Dendritic cell treated with granulocyte-macrophage colony-stimulating factor and Interleukin-4, amounts not matched to agents 40 ng/mL and 50 ng/mL, for 4 days (primary cell): ENCODE measurements around the gene VCL.
"Not testable (repeated sequence)": the region's sequence is repeated elsewhere in the genome, so short reads cannot be mapped to it uniquely, and the experiment has no call there.

ENCODE experiments used
- H3K27ac Mint-ChIP-seq: one replicate; pipeline ENCODE4 v1.8.0; 2022; ENCODE audit warnings: mild to moderate bottlenecking, mixed read lengths
- H3K27me3 Mint-ChIP-seq: one replicate; pipeline ENCODE4 v1.8.0; 2022; ENCODE audit warnings: mild to moderate bottlenecking, mixed read lengths
- H3K36me3 Mint-ChIP-seq: one replicate; pipeline ENCODE4 v1.8.0; 2022; ENCODE audit warnings: low read depth, mixed read lengths
- H3K4me1 Mint-ChIP-seq: one replicate; pipeline ENCODE4 v1.8.0; 2022; ENCODE audit warnings: low read depth, mixed read lengths
- H3K4me3 Mint-ChIP-seq: one replicate; pipeline ENCODE4 v1.8.0; 2022; ENCODE audit warnings: mild to moderate bottlenecking, moderate library complexity, mixed read lengths
- H3K9me3 Mint-ChIP-seq: one replicate; pipeline ENCODE4 v1.8.0; 2022; ENCODE audit warnings: mixed read lengths
- intact Hi-C: fragments of 100-400 bp; cut with micrococcal nuclease; formaldehyde crosslinking; loops from one replicate; pipeline ENCODE4 v1.15.0; 2022

Gene VCL

DNA sequence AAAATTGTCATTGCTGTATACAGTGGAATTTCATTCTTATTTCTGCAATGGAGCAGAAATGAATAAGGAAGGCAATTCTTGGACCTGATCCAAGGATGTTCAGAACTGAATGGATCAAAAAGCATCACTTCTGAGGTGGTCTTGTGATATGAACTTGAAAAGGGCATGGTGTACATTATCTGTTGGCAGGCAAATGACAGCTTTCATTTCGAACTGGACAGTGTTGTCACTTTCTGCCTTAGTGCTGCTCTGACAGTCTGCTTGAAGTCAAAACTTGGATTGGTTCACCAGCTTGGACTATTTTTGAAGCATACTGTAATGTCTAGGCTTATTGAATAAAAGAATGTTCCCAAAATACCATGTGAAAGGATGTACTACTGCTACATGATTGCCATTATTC, 52.0 kb downstream of the VCL start:
- Mint-ChIP-seq H3K27me3 (no peaks in the 10 kb centered on the region), H3K36me3 (peaks cover 41% of the 10 kb centered on the region), H3K4me3 (no peak overlapping the region), H3K27ac (no peak overlapping the region), H3K4me1 (peaks cover 44% of the 10 kb centered on the region), H3K9me3 (no peaks in the 10 kb centered on the region)
- intact Hi-C loops = loop anchor here (10.0 kb wide), 1 partner anchor 45 kb away; no protein-coding TSS in a partner anchor

- peaks cover 34% of the 10 kb centered on the region for H3K36me3 Mint-ChIP-seq
- H3K27me3 Mint-ChIP-seq = no peaks in the 10 kb centered on the region
- intact Hi-C loops = loop anchor here (10.0 kb wide), 1 partner anchor 46 kb away; no protein-coding TSS in a partner anchor
- H3K27ac Mint-ChIP-seq = no peak overlapping the region
- H3K4me3 Mint-ChIP-seq = no peak overlapping the region
- no peaks in the 10 kb centered on the region for H3K9me3 Mint-ChIP-seq
- peaks cover 42% of the 10 kb centered on the region for H3K4me1 Mint-ChIP-seq
Observed at GRCh38 chr10:74050653-74051052, 52.7 kb downstream of the VCL start.

- intact Hi-C loops = loop anchor here (10.0 kb wide), 1 partner anchor 47 kb away; no protein-coding TSS in a partner anchor
- no peaks in the 10 kb centered on the region for H3K27me3 Mint-ChIP-seq
- peaks cover 22% of the 10 kb centered on the region for H3K36me3 Mint-ChIP-seq
- no peaks in the 10 kb centered on the region for H3K9me3 Mint-ChIP-seq
- H3K4me3 Mint-ChIP-seq = no peak overlapping the region
- H3K4me1 Mint-ChIP-seq = peaks cover 43% of the 10 kb centered on the region
- H3K27ac Mint-ChIP-seq = no peak overlapping the region
Observed at GRCh38 chr10:74051736-74052342, 53.9 kb downstream of the VCL start.

DNA sequence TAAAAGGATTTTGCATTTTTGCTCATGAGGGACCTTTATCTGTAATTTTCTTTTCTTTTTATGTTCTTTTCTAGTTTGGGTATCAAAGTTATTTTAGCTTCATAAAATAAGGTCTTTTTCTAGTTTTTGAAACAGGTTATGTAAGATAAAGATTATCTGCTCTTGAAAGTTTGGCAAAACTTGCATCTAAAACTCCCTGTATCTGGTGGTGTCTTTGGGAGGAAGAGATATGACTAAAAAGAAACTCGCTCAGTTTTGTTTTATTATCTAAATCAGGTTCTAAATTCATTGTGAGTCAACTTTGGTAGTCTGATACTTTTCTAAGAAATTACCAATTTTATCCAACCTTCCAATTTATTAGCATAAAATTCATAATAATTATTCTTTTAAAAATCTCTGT, 55.1 kb downstream of the VCL start:
- Mint-ChIP-seq H3K27me3 (no peaks in the 10 kb centered on the region), H3K36me3 (peaks cover 18% of the 10 kb centered on the region), H3K4me1 (peaks cover 46% of the 10 kb centered on the region), H3K9me3 (no peaks in the 10 kb centered on the region), H3K27ac (no peak overlapping the region), H3K4me3 (no peak overlapping the region)
- intact Hi-C loops = loop anchor here (10.0 kb wide), 1 partner anchor 48 kb away; no protein-coding TSS in a partner anchor

DNA sequence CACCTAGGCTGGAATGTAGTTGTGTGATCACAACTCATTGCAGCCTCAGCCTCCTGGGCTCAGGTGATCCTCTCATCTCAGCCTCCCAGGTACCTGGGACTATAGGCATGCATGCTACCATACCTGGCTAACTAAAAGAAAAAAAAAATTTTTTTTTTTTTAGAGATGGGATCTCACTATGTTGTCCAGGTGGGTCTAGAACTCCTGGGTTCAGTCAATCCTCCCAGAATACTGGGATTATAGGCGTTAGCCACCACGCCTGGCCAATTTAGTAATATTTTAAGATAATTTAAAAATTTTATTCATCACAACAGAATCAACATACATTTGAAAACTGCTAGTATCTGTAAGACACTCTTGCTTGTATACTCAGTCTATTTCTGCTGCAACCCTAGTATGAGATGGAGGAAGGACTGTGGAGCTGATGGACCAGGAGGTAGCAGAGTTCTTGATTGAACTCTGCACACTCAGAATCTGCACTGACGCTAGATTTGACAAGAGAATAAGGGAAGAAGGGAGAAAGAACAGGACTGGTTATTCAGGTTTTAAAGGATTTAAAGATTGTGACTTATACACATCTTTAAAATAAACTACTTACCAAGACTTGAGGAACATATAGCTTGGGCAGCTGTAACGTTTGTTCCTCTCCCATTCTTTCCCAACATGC, 57.6 kb downstream of the VCL start:
- H3K9me3 Mint-ChIP-seq = no peaks in the 10 kb centered on the region
- intact Hi-C loops = loop anchor here (10.0 kb wide), 1 partner anchor 51 kb away; no protein-coding TSS in a partner anchor
- H3K27ac Mint-ChIP-seq = no peak overlapping the region
- peaks cover 60% of the 10 kb centered on the region for H3K4me1 Mint-ChIP-seq
- H3K4me3 Mint-ChIP-seq = no peak overlapping the region
- H3K36me3 Mint-ChIP-seq = peaks cover 30% of the 10 kb centered on the region
- no peaks in the 10 kb centered on the region for H3K27me3 Mint-ChIP-seq

- no peak overlapping the region for H3K27ac Mint-ChIP-seq
- peaks cover 67% of the 10 kb centered on the region for H3K4me1 Mint-ChIP-seq
- peak overlapping the region; percentile 17 for H3K4me3 Mint-ChIP-seq
- H3K36me3 Mint-ChIP-seq = peaks cover 27% of the 10 kb centered on the region
- no peaks in the 10 kb centered on the region for H3K27me3 Mint-ChIP-seq
- H3K9me3 Mint-ChIP-seq = no peaks in the 10 kb centered on the region
- intact Hi-C loops = loop anchor here (10.0 kb wide), 1 partner anchor 51 kb away; no protein-coding TSS in a partner anchor
Observed at GRCh38 chr10:74056050-74056818, 58.3 kb downstream of the VCL start.

DNA sequence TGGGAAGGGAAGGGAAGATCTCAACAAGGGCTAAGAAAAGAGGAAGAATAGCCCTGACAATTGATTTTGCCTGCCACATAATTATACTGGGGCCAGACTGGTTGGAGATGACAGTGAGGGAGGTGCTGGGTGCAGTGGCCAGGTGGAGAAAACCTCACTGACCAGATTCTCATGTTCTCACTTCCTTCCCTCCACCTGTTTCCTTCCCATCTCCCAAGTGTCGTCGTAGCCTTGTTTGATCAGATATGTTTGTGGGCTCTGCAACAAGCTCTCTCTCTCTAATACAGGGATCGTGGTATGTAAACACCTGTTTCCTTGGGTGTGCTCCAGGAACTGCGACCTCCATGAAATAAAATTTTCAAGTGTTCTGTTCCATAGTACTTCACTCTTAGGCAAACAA, 60.2 kb downstream of the VCL start:
- Mint-ChIP-seq H3K4me1 (peaks cover 72% of the 10 kb centered on the region), H3K36me3 (peaks cover 43% of the 10 kb centered on the region), H3K27me3 (no peaks in the 10 kb centered on the region), H3K9me3 (no peaks in the 10 kb centered on the region), H3K4me3 (no peak overlapping the region), H3K27ac (no peak overlapping the region)
- intact Hi-C loops = loop anchor here (10.0 kb wide), 1 partner anchor 53 kb away; no protein-coding TSS in a partner anchor

DNA sequence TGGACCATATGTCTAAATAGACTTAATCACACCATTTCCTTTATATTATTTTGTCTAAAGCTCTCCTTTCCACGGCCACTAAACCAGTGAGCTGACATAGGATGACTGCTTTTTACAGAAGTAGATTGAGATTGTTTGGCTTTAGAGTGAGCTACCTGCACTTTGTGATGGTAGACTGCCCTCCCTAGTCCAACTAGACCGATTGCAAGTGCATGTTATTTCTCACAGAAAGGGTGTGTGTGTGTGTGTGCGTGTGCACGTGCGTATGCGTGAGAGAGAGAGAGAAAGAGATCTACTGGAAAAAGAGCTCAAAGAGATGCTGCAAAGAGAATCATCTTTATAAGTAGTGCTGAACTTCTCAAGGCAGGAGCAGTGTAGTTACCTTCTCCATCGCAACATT, 60.7 kb downstream of the VCL start:
- H3K27me3 Mint-ChIP-seq = no peaks in the 10 kb centered on the region
- no peaks in the 10 kb centered on the region for H3K9me3 Mint-ChIP-seq
- H3K4me1 Mint-ChIP-seq = peaks cover 68% of the 10 kb centered on the region
- no peak overlapping the region for H3K4me3 Mint-ChIP-seq
- H3K36me3 Mint-ChIP-seq = peaks cover 45% of the 10 kb centered on the region
- intact Hi-C loops = loop anchor here (10.0 kb wide), 1 partner anchor 54 kb away; no protein-coding TSS in a partner anchor
- no peak overlapping the region for H3K27ac Mint-ChIP-seq

DNA sequence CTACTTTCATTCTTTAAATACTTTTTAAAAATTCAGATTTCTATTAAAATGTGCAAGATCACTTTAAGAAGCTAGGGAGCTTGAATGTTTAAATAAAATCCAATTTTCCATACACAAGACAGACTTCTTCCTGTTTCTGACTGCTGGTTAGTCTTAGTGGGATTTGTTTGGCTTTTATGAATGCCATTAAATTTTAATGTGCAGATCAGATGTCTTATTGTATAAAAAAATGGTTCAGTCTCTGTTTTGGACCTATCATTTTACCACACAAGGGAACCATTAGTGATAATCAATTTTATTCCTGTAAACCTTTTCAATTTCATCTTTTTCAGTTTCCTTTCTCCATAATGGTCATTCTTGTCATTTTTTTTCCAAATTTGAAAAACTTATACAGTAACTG, 63.2 kb downstream of the VCL start:
- Mint-ChIP-seq H3K9me3 (no peaks in the 10 kb centered on the region), H3K27me3 (no peaks in the 10 kb centered on the region), H3K27ac (no peak overlapping the region), H3K4me3 (no peak overlapping the region), H3K36me3 (peaks cover 59% of the 10 kb centered on the region), H3K4me1 (peaks cover 50% of the 10 kb centered on the region)
- intact Hi-C loops = loop anchor here (5.0 kb wide), 1 partner anchor 34 kb away; no protein-coding TSS in a partner anchor

DNA sequence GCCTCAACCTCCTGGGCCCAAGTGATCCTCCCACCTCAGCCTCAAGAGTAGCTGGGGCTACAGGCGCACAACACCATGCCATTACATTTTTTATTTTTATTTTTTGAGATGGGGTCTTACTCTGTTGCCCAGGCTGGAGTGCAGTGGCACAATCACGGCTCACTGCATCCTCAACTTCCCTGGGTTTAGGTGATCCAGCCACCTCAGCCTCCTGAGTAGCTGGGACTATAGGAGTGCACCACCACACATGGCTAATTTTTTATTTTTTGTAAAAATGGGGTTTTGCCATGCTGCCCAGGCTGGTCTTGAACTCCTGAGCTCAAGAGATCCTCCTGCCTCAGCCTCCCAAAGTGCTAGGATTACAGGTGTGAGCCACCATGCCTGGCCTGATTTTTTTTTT, 64.1 kb downstream of the VCL start:
- Mint-ChIP-seq H3K36me3 (peaks cover 65% of the 10 kb centered on the region), H3K4me1 (peaks cover 44% of the 10 kb centered on the region)
- intact Hi-C loops = loop anchor here (5.0 kb wide), 1 partner anchor 35 kb away; no protein-coding TSS in a partner anchor
- not testable (repeated sequence) for H3K27me3 Mint-ChIP-seq, H3K9me3 Mint-ChIP-seq, H3K4me3 Mint-ChIP-seq, H3K27ac Mint-ChIP-seq

DNA sequence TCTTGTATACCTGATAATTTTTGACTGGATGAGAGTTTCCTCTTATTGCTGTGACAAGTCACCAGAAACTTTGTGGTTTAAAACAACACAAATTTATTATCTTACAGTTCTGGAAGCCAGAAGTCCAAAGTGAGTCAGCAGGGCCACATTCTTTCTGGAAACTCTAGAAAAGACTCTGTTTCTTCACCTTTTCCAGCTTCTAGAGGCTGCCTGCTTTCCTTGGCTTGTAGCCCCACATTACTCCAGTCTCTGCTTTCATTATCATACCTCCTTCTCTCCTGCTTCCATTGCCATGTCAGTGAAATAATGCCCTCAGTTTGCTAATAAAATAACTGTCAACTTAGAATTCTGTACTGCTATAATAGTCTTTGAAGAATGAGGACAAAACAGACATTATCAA, 65.3 kb downstream of the VCL start:
- Mint-ChIP-seq H3K27me3 (no peaks in the 10 kb centered on the region), H3K4me3 (no peak overlapping the region)
- intact Hi-C loops = loop anchor here (5.0 kb wide), 1 partner anchor 36 kb away; no protein-coding TSS in a partner anchor

DNA sequence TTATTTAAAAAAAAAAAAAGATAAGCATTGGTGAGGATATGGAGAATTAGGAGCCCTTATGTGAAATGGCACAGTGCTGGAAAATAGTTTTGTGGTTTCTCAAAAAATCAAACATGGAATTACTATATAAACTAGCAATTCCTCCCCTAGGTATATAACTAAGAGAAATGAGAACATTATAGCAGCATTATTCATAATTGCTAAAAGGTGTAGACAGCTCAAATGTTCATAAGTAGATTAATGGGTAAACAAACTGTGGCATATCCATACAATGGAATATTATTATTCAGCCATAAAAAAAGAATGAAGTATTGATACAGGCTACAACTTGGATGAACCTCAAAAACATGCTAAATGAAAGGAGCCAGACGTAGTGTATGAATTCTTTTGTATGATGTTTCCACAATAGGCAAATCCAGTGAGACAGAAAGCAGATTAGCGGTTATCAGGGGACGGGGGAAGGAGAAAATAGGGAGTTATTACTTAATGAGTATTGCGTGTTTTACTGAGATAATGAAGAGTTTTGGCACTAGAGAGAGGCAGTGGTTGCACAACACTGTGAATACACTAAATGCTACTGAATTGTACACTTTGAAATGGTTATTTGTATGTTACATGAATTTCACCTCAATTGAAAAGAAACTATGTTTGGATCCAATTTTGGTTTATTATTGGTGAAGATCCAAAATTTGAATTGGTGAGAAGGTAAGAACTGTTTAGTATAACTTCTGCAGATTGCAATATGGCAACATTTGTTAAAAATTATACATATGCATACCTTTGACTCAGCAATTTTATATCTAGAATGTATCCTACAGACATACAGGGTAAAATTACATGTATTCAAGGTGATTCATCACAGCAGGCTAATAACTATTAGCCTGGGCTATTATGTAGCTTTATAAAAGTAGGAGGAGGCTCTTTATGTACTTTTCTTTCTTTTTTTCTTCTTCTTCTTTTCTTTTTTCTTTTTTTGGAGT, 69.7 kb downstream of the VCL start:
- H3K4me3 Mint-ChIP-seq = no peak overlapping the region
- no peak overlapping the region for H3K27ac Mint-ChIP-seq
- H3K9me3 Mint-ChIP-seq = no peaks in the 10 kb centered on the region
- peaks cover 11% of the 10 kb centered on the region for H3K4me1 Mint-ChIP-seq
- intact Hi-C loops = no loop called here
- H3K36me3 Mint-ChIP-seq = peaks cover 84% of the 10 kb centered on the region
- no peaks in the 10 kb centered on the region for H3K27me3 Mint-ChIP-seq

More for the DNA sequence above, 65.3 kb downstream of the VCL start:
- peaks cover 40% of the 10 kb centered on the region for H3K4me1 Mint-ChIP-seq
- no peak overlapping the region for H3K27ac Mint-ChIP-seq
- peaks cover 73% of the 10 kb centered on the region for H3K36me3 Mint-ChIP-seq
- H3K9me3 Mint-ChIP-seq = no peaks in the 10 kb centered on the region

DNA sequence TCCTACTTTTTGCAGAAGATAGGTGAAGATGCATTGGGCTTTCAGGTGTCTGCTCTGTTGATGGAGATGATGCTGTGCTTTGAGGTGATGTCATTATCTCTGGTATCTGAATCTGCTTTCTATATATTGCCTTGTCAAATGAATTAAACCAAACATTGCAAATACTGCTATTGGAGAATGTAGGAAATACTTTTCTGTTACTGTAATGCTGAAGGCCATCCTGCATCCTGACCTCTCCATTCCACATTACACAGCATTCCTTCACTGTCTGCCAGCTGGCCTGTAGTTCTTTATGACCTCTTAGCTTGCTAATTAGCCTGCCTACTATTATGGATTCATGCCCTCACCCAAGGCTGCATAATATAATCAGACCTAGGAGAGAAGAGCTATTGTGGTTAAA, 73.2 kb downstream of the VCL start:
- intact Hi-C loops = no loop called here
- Mint-ChIP-seq H3K4me1 (peaks cover 21% of the 10 kb centered on the region), H3K4me3 (no peak overlapping the region), H3K9me3 (no peaks in the 10 kb centered on the region), H3K27ac (no peak overlapping the region), H3K27me3 (no peaks in the 10 kb centered on the region), H3K36me3 (peaks cover 86% of the 10 kb centered on the region)
